ENCODE data around the gene SHQ1. TPM values are rescaled to one million over a fixed set of nuclear protein-coding genes. Genes with fewer than 3 reads are reported as not detected.

Gene SHQ1
- polyA plus RNA-seq, 1 experiment: 16.6 TPM

- no peaks in the 10 kb centered on the region; the same call in 1 of the 2 replicates for H3K9me3 ChIP-seq (ENCODE audit: control insufficient read depth, insufficient read depth, low read length)
- POLR2A ChIA-PET: no interaction called here
- H3K27me3 ChIP-seq (ENCODE audit: control insufficient read depth, insufficient read depth, low read length): peaks cover 5% of the 10 kb centered on the region
- CTCF ChIA-PET: no interaction called here
- DNase-seq (ENCODE audit: low read depth, low spot score): no peak
- no peak for TF ChIP-seq CTCF (IDR thresholded peaks at IDR 0.05; ENCODE audit: low read depth, low read length)
- H3K27ac ChIP-seq (ENCODE audit: low read depth, low read length): no peak overlapping the region
- no peak overlapping the region for H3K4me3 ChIP-seq (ENCODE audit: low read depth, low read length)
Observed at GRCh38 chr3:72872183-72872582, 23.9 kb upstream of the SHQ1 start.

- Histone ChIP-seq H3K27me3 (ENCODE audit: control insufficient read depth, insufficient read depth, low read length) (peaks cover 2% of the 10 kb centered on the region), H3K27ac (ENCODE audit: low read depth, low read length) (no peak overlapping the region), H3K9me3 (ENCODE audit: control insufficient read depth, insufficient read depth, low read length) (no peaks in the 10 kb centered on the region), H3K4me3 (ENCODE audit: low read depth, low read length) (no peak overlapping the region)
- CTCF ChIA-PET: interaction anchor here (0.5 to 4.1 kb wide), 4 partner anchors 11 to 194 kb away, joined by 3 to 24 read pairs (median 4); no protein-coding TSS in a partner anchor
- no peak for DNase-seq (ENCODE audit: low read depth, low spot score)
- POLR2A ChIA-PET: no interaction called here
- TF ChIP-seq CTCF (IDR thresholded peaks at IDR 0.05; ENCODE audit: low read depth, low read length): no peak
Observed at GRCh38 chr3:72862314-72863090, 14.3 kb upstream of the SHQ1 start.

GRCh38 chr3:72860846-72861245 is 12.6 kb upstream of the SHQ1 start:
- ChIA-PET POLR2A (interaction anchor here (0.6 kb wide), 1 partner anchor 10 kb away, joined by 5 read pairs; no protein-coding TSS in a partner anchor), CTCF (interaction anchor here (1.7 to 4.1 kb wide), 2 partner anchors 9 to 225 kb away, joined by 5 to 24 read pairs; no protein-coding TSS in a partner anchor)
- TF ChIP-seq CTCF (IDR thresholded peaks at IDR 0.05; ENCODE audit: low read depth, low read length): no peak
- no peak overlapping the region for H3K27ac ChIP-seq (ENCODE audit: low read depth, low read length)
- no peak for DNase-seq (ENCODE audit: low read depth, low spot score)
- peaks cover 2% of the 10 kb centered on the region for H3K27me3 ChIP-seq (ENCODE audit: control insufficient read depth, insufficient read depth, low read length)
- H3K9me3 ChIP-seq (ENCODE audit: control insufficient read depth, insufficient read depth, low read length): no peaks in the 10 kb centered on the region
- H3K4me3 ChIP-seq (ENCODE audit: low read depth, low read length): no peak overlapping the region

GRCh38 chr3:72860053-72860452 is 11.8 kb upstream of the SHQ1 start:
- H3K4me3 ChIP-seq (ENCODE audit: low read depth, low read length): no peak overlapping the region
- CTCF ChIA-PET: interaction anchor here (4.1 kb wide), 1 partner anchor 9 kb away, joined by 24 read pairs; no protein-coding TSS in a partner anchor
- peaks cover 2% of the 10 kb centered on the region for H3K27me3 ChIP-seq (ENCODE audit: control insufficient read depth, insufficient read depth, low read length)
- POLR2A ChIA-PET: no interaction called here
- no peak overlapping the region for H3K27ac ChIP-seq (ENCODE audit: low read depth, low read length)
- TF ChIP-seq CTCF (IDR thresholded peaks at IDR 0.05; ENCODE audit: low read depth, low read length): no peak
- DNase-seq (ENCODE audit: low read depth, low spot score): no peak
- H3K9me3 ChIP-seq (ENCODE audit: control insufficient read depth, insufficient read depth, low read length): no peaks in the 10 kb centered on the region

- DNase-seq (ENCODE audit: low read depth, low spot score): no peak
- ChIA-PET POLR2A (no interaction called here), CTCF (interaction anchor here (1.6 kb wide), 1 partner anchor 230 kb away, joined by 10 read pairs; no protein-coding TSS in a partner anchor)
- TF ChIP-seq CTCF (IDR thresholded peaks at IDR 0.05; ENCODE audit: low read depth, low read length): no peak
- Histone ChIP-seq H3K27me3 (ENCODE audit: control insufficient read depth, insufficient read depth, low read length) (peaks cover 2% of the 10 kb centered on the region), H3K4me3 (ENCODE audit: low read depth, low read length) (no peak overlapping the region), H3K9me3 (ENCODE audit: control insufficient read depth, insufficient read depth, low read length) (no peaks in the 10 kb centered on the region), H3K27ac (ENCODE audit: low read depth, low read length) (no peak overlapping the region)
Observed at GRCh38 chr3:72855001-72855400, 6.8 kb upstream of the SHQ1 start.

Data from AG04450 (cell line).